WTC11 (cell line): ENCODE measurements around the gene CTIF. TPM values are rescaled to one million over a fixed set of nuclear protein-coding genes. Genes with fewer than 3 reads are reported as not detected.

Source experiments
- ATAC-seq: fragments of 200-7000 bp; cut with Tn5 transposase; 2 replicates; pipeline ENCODE4 v1.10.0; 2021; ENCODE audit warnings: mild to moderate bottlenecking, moderate library complexity
- CTCF ChIA-PET: fragments of 300-600 bp; sonication (Branson Sonifier 250); formaldehyde crosslinking; loops from one replicate; lab custom pipeline; 2021; ENCODE audit warnings: antibody characterized with exemption; lab: Charles Lee
- POLR2A ChIA-PET: fragments of 350-600 bp; sonication (Branson Sonifier 250); formaldehyde crosslinking; loops from one replicate; lab custom pipeline; 2021; ENCODE audit warnings: antibody characterized with exemption; lab: Charles Lee
- DNase-seq: peaks from one replicate; pipeline ENCODE4 v3.0.0; 2021; ENCODE audit warnings: low spot score
- H3K27ac Mint-ChIP-seq: 2 replicates; pipeline ENCODE4 v1.8.0; 2021; ENCODE audit warnings: mixed read lengths
- H3K27me3 Mint-ChIP-seq: 2 replicates; pipeline ENCODE4 v1.8.0; 2021; ENCODE audit warnings: low read depth, mild to moderate bottlenecking, moderate library complexity, mixed read lengths
- H3K36me3 Mint-ChIP-seq: 2 replicates; pipeline ENCODE4 v1.8.0; 2021; ENCODE audit warnings: mixed read lengths
- H3K4me1 Mint-ChIP-seq: 2 replicates; pipeline ENCODE4 v1.8.0; 2022; ENCODE audit warnings: mixed read lengths
- H3K4me3 Mint-ChIP-seq: 2 replicates; pipeline ENCODE4 v1.8.0; 2021; ENCODE audit warnings: mild to moderate bottlenecking, moderate library complexity, mixed read lengths
- H3K9me3 Mint-ChIP-seq: 2 replicates; pipeline ENCODE4 v1.8.0; 2021; ENCODE audit warnings: mixed read lengths
- AR ChIP-seq: fragments of 250-450 bp; sonication (Bioruptor Pico); IDR thresholded peaks from 2 replicates; pipeline ENCODE4 v1.9.0; 2021; ENCODE audit warnings: mild to moderate bottlenecking
- ATF3 ChIP-seq: sonication (generic); formaldehyde crosslinking; conservative IDR thresholded peaks from 2 replicates; pipeline ENCODE4 v1.8.1; 2022; ENCODE audit warnings: mild to moderate bottlenecking, missing genetic modification reagents
- CREB1 ChIP-seq: sonication (generic); formaldehyde crosslinking; IDR thresholded peaks from 2 replicates; pipeline ENCODE4 v1.8.0; 2023; ENCODE audit warnings: mild to moderate bottlenecking, missing genetic modification reagents
- E2F4 ChIP-seq: sonication (generic); formaldehyde crosslinking; IDR thresholded peaks from 2 replicates; pipeline ENCODE4 v1.8.1; 2022; ENCODE audit warnings: low read depth, mild to moderate bottlenecking, moderate library complexity, missing genetic modification reagents, borderline replicate concordance
- GABPB1 ChIP-seq: sonication (generic); formaldehyde crosslinking; IDR thresholded peaks from 2 replicates; pipeline ENCODE4 v1.8.1; 2023; ENCODE audit warnings: mild to moderate bottlenecking, missing genetic modification reagents
- HMGA2 ChIP-seq: fragments of 250-450 bp; sonication (Bioruptor Pico); IDR thresholded peaks from 2 replicates; pipeline ENCODE4 v1.4.0; 2021; ENCODE audit warnings: mild to moderate bottlenecking, moderate library complexity
- TEAD1 ChIP-seq: sonication (generic); formaldehyde crosslinking; IDR thresholded peaks from 2 replicates; pipeline ENCODE4 v1.8.0; 2022; ENCODE audit warnings: mild to moderate bottlenecking, missing genetic modification reagents
- TP53 ChIP-seq: sonication (generic); formaldehyde crosslinking; IDR thresholded peaks from 2 replicates; pipeline ENCODE4 v1.8.1; 2023; ENCODE audit warnings: mild to moderate bottlenecking, missing genetic modification reagents
- ZBTB21 ChIP-seq: sonication (generic); formaldehyde crosslinking; IDR thresholded peaks from 2 replicates; pipeline ENCODE4 v1.8.1; 2023; ENCODE audit warnings: mild to moderate bottlenecking, missing genetic modification reagents, borderline replicate concordance
- ZNF121 ChIP-seq: sonication (generic); formaldehyde crosslinking; IDR thresholded peaks from 2 replicates; pipeline ENCODE4 v1.8.0; 2023; ENCODE audit warnings: missing genetic modification reagents
- ZNF219 ChIP-seq: sonication (generic); formaldehyde crosslinking; IDR thresholded peaks from 2 replicates; pipeline ENCODE4 v1.8.0; 2023; ENCODE audit warnings: missing genetic modification reagents, mild to moderate bottlenecking, borderline replicate concordance
- ZNF263 ChIP-seq: sonication (generic); formaldehyde crosslinking; IDR thresholded peaks from 2 replicates; pipeline ENCODE4 v1.8.1; 2022; ENCODE audit warnings: low read depth, mild to moderate bottlenecking, moderate library complexity, missing genetic modification reagents
- ZNF671 ChIP-seq: fragments of 250-450 bp; sonication (Bioruptor Pico); IDR thresholded peaks from 2 replicates; pipeline ENCODE4 v1.8.0; 2021; ENCODE audit warnings: mild to moderate bottlenecking
- total RNA-seq: library from RNA; stranded (reverse); gene quantifications from 3 replicates; pipeline ENCODE4 v1.2.3, GENCODE V29; 2021
- TF ChIP-seq, protein P1 (sequence below): sonication (generic); formaldehyde crosslinking; IDR thresholded peaks from 2 replicates; pipeline ENCODE4 v1.8.0; 2023; ENCODE audit warnings: mild to moderate bottlenecking, missing genetic modification reagents
- TF ChIP-seq, protein P2 (sequence below): sonication (generic); formaldehyde crosslinking; IDR thresholded peaks from 2 replicates; pipeline ENCODE4 v1.8.1; 2022; ENCODE audit warnings: mild to moderate bottlenecking, missing genetic modification reagents, moderate library complexity, borderline replicate concordance
- TF ChIP-seq, protein P3 (sequence below): sonication (generic); formaldehyde crosslinking; IDR thresholded peaks from 2 replicates; pipeline ENCODE4 v1.8.1; 2023; ENCODE audit warnings: mild to moderate bottlenecking, missing genetic modification reagents
- TF ChIP-seq, protein P4 (sequence below): fragments of 250-450 bp; sonication (Bioruptor Pico); IDR thresholded peaks from 2 replicates; pipeline ENCODE4 v1.9.0; 2021; ENCODE audit warnings: mild to moderate bottlenecking, borderline replicate concordance

Gene CTIF
- total RNA-seq, 1 experiment from 2014 or later, result 28.5 TPM

- TF ChIP-seq, protein P1, sequence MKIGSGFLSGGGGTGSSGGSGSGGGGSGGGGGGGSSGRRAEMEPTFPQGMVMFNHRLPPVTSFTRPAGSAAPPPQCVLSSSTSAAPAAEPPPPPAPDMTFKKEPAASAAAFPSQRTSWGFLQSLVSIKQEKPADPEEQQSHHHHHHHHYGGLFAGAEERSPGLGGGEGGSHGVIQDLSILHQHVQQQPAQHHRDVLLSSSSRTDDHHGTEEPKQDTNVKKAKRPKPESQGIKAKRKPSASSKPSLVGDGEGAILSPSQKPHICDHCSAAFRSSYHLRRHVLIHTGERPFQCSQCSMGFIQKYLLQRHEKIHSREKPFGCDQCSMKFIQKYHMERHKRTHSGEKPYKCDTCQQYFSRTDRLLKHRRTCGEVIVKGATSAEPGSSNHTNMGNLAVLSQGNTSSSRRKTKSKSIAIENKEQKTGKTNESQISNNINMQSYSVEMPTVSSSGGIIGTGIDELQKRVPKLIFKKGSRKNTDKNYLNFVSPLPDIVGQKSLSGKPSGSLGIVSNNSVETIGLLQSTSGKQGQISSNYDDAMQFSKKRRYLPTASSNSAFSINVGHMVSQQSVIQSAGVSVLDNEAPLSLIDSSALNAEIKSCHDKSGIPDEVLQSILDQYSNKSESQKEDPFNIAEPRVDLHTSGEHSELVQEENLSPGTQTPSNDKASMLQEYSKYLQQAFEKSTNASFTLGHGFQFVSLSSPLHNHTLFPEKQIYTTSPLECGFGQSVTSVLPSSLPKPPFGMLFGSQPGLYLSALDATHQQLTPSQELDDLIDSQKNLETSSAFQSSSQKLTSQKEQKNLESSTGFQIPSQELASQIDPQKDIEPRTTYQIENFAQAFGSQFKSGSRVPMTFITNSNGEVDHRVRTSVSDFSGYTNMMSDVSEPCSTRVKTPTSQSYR (CRISPR knock-in tag), result no peak
- no peak for TF ChIP-seq CREB1 (CRISPR knock-in tag)
- TF ChIP-seq ATF3 (CRISPR knock-in tag), result no peak
Observed at GRCh38 chr18:48688961-48689360, 150.1 kb downstream of the CTIF start (continued).

GRCh38 chr18:48689548-48689947 is 150.7 kb downstream of the CTIF start:
- H3K9me3 Mint-ChIP-seq, result peaks cover 10% of the 10 kb centered on the region; the same call in 1 of the 2 replicates
- no peak overlapping the region for H3K4me3 Mint-ChIP-seq
- ChIA-PET POLR2A (no interaction called here), CTCF (no interaction called here)
- TF ChIP-seq AR (CRISPR knock-in tag), result no peak
- H3K4me1 Mint-ChIP-seq, result no peaks in the 10 kb centered on the region
- no peak for DNase-seq
- no peak for ATAC-seq
- H3K27ac Mint-ChIP-seq, result no peak overlapping the region
- H3K36me3 Mint-ChIP-seq, result no peaks in the 10 kb centered on the region
- no peaks in the 10 kb centered on the region for H3K27me3 Mint-ChIP-seq

- Mint-ChIP-seq H3K4me1 (no peaks in the 10 kb centered on the region), H3K4me3 (no peak overlapping the region), H3K9me3 (peaks cover 10% of the 10 kb centered on the region; the same call in 1 of the 2 replicates), H3K36me3 (no peaks in the 10 kb centered on the region), H3K27ac (no peak overlapping the region), H3K27me3 (no peaks in the 10 kb centered on the region)
- ATAC-seq, result no peak
- POLR2A ChIA-PET, result no interaction called here
- CTCF ChIA-PET, result interaction anchor here (0.6 kb wide), 1 partner anchor 14 kb away, joined by 3 read pairs; no protein-coding TSS in a partner anchor
- TF ChIP-seq ZNF671 (CRISPR knock-in tag), result no peak
- no peak for TF ChIP-seq ZNF121 (CRISPR knock-in tag)
- no peak for TF ChIP-seq ZNF219 (CRISPR knock-in tag)
- no peak for TF ChIP-seq TP53 (CRISPR knock-in tag)
- TF ChIP-seq ZNF263, result no peak
- TF ChIP-seq, protein P2, sequence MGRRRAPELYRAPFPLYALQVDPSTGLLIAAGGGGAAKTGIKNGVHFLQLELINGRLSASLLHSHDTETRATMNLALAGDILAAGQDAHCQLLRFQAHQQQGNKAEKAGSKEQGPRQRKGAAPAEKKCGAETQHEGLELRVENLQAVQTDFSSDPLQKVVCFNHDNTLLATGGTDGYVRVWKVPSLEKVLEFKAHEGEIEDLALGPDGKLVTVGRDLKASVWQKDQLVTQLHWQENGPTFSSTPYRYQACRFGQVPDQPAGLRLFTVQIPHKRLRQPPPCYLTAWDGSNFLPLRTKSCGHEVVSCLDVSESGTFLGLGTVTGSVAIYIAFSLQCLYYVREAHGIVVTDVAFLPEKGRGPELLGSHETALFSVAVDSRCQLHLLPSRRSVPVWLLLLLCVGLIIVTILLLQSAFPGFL (CRISPR knock-in tag), result no peak
- TF ChIP-seq E2F4 (CRISPR knock-in tag), result no peak
- TF ChIP-seq ZBTB21, result no peak
- no peak for TF ChIP-seq GABPB1
- TF ChIP-seq HMGA2 (CRISPR knock-in tag), result no peak
- TF ChIP-seq, protein P3, sequence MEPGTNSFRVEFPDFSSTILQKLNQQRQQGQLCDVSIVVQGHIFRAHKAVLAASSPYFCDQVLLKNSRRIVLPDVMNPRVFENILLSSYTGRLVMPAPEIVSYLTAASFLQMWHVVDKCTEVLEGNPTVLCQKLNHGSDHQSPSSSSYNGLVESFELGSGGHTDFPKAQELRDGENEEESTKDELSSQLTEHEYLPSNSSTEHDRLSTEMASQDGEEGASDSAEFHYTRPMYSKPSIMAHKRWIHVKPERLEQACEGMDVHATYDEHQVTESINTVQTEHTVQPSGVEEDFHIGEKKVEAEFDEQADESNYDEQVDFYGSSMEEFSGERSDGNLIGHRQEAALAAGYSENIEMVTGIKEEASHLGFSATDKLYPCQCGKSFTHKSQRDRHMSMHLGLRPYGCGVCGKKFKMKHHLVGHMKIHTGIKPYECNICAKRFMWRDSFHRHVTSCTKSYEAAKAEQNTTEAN (CRISPR knock-in tag), result no peak
- TF ChIP-seq, protein P4, sequence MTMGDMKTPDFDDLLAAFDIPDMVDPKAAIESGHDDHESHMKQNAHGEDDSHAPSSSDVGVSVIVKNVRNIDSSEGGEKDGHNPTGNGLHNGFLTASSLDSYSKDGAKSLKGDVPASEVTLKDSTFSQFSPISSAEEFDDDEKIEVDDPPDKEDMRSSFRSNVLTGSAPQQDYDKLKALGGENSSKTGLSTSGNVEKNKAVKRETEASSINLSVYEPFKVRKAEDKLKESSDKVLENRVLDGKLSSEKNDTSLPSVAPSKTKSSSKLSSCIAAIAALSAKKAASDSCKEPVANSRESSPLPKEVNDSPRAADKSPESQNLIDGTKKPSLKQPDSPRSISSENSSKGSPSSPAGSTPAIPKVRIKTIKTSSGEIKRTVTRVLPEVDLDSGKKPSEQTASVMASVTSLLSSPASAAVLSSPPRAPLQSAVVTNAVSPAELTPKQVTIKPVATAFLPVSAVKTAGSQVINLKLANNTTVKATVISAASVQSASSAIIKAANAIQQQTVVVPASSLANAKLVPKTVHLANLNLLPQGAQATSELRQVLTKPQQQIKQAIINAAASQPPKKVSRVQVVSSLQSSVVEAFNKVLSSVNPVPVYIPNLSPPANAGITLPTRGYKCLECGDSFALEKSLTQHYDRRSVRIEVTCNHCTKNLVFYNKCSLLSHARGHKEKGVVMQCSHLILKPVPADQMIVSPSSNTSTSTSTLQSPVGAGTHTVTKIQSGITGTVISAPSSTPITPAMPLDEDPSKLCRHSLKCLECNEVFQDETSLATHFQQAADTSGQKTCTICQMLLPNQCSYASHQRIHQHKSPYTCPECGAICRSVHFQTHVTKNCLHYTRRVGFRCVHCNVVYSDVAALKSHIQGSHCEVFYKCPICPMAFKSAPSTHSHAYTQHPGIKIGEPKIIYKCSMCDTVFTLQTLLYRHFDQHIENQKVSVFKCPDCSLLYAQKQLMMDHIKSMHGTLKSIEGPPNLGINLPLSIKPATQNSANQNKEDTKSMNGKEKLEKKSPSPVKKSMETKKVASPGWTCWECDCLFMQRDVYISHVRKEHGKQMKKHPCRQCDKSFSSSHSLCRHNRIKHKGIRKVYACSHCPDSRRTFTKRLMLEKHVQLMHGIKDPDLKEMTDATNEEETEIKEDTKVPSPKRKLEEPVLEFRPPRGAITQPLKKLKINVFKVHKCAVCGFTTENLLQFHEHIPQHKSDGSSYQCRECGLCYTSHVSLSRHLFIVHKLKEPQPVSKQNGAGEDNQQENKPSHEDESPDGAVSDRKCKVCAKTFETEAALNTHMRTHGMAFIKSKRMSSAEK (CRISPR knock-in tag), result no peak
- no peak for TF ChIP-seq TEAD1 (CRISPR knock-in tag)
- no peak for DNase-seq
Observed at GRCh38 chr18:48690494-48690893, 151.7 kb downstream of the CTIF start.
